HepG2 (cell line): ENCODE measurements around the gene B9D2. TPM values are rescaled to one million over a fixed set of nuclear protein-coding genes. Genes with fewer than 3 reads are reported as not detected.

Source experiments
- ADNP ChIP-seq: sonication (generic); formaldehyde crosslinking; IDR thresholded peaks from 2 replicates; pipeline ENCODE4 v1.4.0; 2020; ENCODE audit warnings: missing genetic modification reagents
- ATRX ChIP-seq: sonication (generic); formaldehyde crosslinking; IDR thresholded peaks from 2 replicates; pipeline ENCODE4 v1.4.0; 2020; ENCODE audit warnings: missing genetic modification reagents, borderline replicate concordance
- CEBPG ChIP-seq: IDR thresholded peaks from 2 replicates; pipeline ENCODE4 v1.6.1; 2016
- CHD2 ChIP-seq: IDR thresholded peaks from 2 replicates; pipeline ENCODE4 v1.6.1; 2011; ENCODE audit warnings: low read depth, low read length, improper control_type of control experiment
- KMT2B ChIP-seq: IDR thresholded peaks from 2 replicates; pipeline ENCODE4 v1.6.1; 2016; ENCODE audit warnings: missing genetic modification reagents, missing compliant biosample characterization
- MED8 ChIP-seq: sonication (generic); formaldehyde crosslinking; IDR thresholded peaks from 2 replicates; pipeline ENCODE4 v1.8.1; 2023; ENCODE audit warnings: mild to moderate bottlenecking, missing genetic modification reagents; ENCODE audit not compliant: insufficient replicate concordance
- NFKBIZ ChIP-seq: IDR thresholded peaks from 2 replicates; pipeline ENCODE4 v1.6.1; 2018; ENCODE audit warnings: missing genetic modification reagents, missing compliant biosample characterization
- NRL ChIP-seq: sonication (generic); formaldehyde crosslinking; IDR thresholded peaks from 2 replicates; pipeline ENCODE4 v1.5.0; 2020; ENCODE audit warnings: missing genetic modification reagents, mild to moderate bottlenecking, moderate library complexity, borderline replicate concordance
- YEATS2 ChIP-seq: sonication (generic); formaldehyde crosslinking; IDR thresholded peaks from 2 replicates; pipeline ENCODE4 v1.4.0; 2020; ENCODE audit warnings: missing genetic modification reagents, borderline replicate concordance
- ZNF101 ChIP-seq: sonication (generic); formaldehyde crosslinking; IDR thresholded peaks from 2 replicates; pipeline ENCODE4 v1.4.0; 2020; ENCODE audit warnings: mild to moderate bottlenecking, low read depth, missing genetic modification reagents, borderline replicate concordance
- ZNF3 ChIP-seq: IDR thresholded peaks from 2 replicates; pipeline ENCODE4 v1.7.0; 2017; ENCODE audit warnings: inconsistent platforms
- ZNF501 ChIP-seq: sonication (generic); formaldehyde crosslinking; IDR thresholded peaks from 2 replicates; pipeline ENCODE4 v1.5.1; 2020; ENCODE audit warnings: mild to moderate bottlenecking, moderate library complexity, missing genetic modification reagents
- ZNF558 ChIP-seq: sonication (generic); formaldehyde crosslinking; IDR thresholded peaks from 2 replicates; pipeline ENCODE4 v1.9.0; 2022; ENCODE audit warnings: mild to moderate bottlenecking, missing genetic modification reagents, borderline replicate concordance
- ZNF747 ChIP-seq: sonication (generic); formaldehyde crosslinking; IDR thresholded peaks from 2 replicates; pipeline ENCODE4 v1.8.1; 2023; ENCODE audit warnings: missing genetic modification reagents, mild to moderate bottlenecking, borderline replicate concordance
- ZNF776 ChIP-seq: sonication (generic); formaldehyde crosslinking; IDR thresholded peaks from 2 replicates; pipeline ENCODE4 v1.4.0; 2020; ENCODE audit warnings: mild to moderate bottlenecking, missing genetic modification reagents
- polyA plus RNA-seq, 8 experiments: library from polyadenylated mRNA; depleted of rRNA in 3 of 8; stranded (reverse) in 7 of 8; unstranded in 1 of 8; fragments of >200 nt; fragmentation: Illumina TruSeq in 4 of 8; extraction: Trizol in 4 of 8; gene quantifications; 2 replicates each; pipeline versions ENCODE4 v1.2.1 to v1.2.3, GENCODE V29; 2011 to 2016; ENCODE audit warnings: low read depth in 4 of 8, missing spikeins in 1 of 8, mixed read lengths in 1 of 8; ENCODE audit not compliant: insufficient read depth in 1 of 8
- total RNA-seq, 5 experiments: library from RNA; depleted of rRNA; stranded (reverse); fragments of >200 nt; fragmentation: Illumina TruSeq; extraction: Trizol; gene quantifications; 2 replicates each; pipeline ENCODE4 v1.2.3, GENCODE V29; 2016; ENCODE audit warnings: low read depth in 1 of 5
- TF ChIP-seq, protein P1 (sequence below): sonication (generic); formaldehyde crosslinking; IDR thresholded peaks from 2 replicates; pipeline ENCODE4 v1.4.0; 2020; ENCODE audit warnings: missing genetic modification reagents
- TF ChIP-seq, protein P2 (sequence below): sonication (generic); formaldehyde crosslinking; IDR thresholded peaks from 2 replicates; pipeline ENCODE4 v1.4.0; 2020; ENCODE audit warnings: missing genetic modification reagents, low read depth, mild to moderate bottlenecking, borderline replicate concordance
- TF ChIP-seq, protein P3 (sequence below): sonication (generic); formaldehyde crosslinking; IDR thresholded peaks from 2 replicates; pipeline ENCODE4 v1.8.0; 2022; ENCODE audit warnings: missing genetic modification reagents, mild to moderate bottlenecking, moderate library complexity, borderline replicate concordance
- TF ChIP-seq, protein P4 (sequence below): sonication (generic); formaldehyde crosslinking; IDR thresholded peaks from 2 replicates; pipeline ENCODE4 v1.4.0; 2020; ENCODE audit warnings: missing genetic modification reagents, borderline replicate concordance

The B9D2 gene
- total and polyA plus RNA-seq, 2 of the 13 experiments (the other 11 are each of a cell fraction or from before 2014, with no cell fraction given): 3.1 to 4.4 TPM

DNA sequence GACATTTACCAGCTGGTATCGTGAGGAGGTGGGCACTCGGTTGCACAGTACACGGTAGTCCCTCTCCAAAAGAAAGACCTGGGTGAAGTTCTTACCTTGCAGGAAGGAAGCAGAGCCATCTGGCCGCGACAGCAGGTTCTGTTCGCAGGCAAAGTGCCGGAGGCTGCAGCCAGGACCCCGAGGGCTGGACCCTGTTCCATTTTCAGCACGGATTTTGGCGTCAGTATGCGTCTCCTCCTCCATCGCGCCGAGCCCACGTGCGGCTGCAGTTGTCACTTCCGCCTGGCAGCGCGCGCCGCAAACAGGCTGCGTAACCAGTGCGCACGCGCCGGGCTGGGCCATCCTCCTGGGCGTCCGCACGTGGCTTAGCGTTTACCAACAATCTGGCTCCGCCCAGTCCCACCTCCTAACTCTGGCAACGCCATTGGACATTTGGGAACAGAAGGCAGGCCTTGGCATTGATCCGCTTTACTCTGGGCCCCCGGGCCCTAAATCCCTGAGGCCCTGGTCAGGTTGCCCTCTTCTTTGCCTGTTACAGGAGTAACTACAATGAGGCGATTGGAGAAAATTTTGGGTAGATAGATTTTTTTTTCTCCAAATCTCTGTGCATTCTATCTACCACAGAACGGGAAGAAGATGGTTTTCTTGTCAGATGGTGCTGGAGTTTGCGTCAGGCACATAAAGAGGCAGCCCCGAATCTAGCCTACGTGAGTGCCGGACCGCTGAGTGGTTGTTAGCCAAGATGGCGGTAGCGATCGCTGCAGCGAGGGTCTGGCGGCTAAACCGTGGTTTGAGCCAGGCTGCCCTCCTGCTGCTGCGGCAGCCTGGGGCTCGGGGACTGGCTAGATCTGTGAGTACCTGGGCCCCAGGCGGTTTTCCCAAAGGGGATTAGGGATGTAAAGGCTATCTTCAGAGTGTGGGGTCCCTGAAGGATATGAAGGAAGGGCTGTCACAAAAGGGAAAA, 33.4 kb upstream of the B9D2 start, which contains the start of the genes BCKDHA and EXOSC5 (continued):
- no peak for TF ChIP-seq ZNF101 (CRISPR knock-in tag)
- no peak for TF ChIP-seq ATRX (CRISPR knock-in tag)
- TF ChIP-seq CEBPG (CRISPR knock-in tag): peak; percentile 33
- TF ChIP-seq, protein P1, sequence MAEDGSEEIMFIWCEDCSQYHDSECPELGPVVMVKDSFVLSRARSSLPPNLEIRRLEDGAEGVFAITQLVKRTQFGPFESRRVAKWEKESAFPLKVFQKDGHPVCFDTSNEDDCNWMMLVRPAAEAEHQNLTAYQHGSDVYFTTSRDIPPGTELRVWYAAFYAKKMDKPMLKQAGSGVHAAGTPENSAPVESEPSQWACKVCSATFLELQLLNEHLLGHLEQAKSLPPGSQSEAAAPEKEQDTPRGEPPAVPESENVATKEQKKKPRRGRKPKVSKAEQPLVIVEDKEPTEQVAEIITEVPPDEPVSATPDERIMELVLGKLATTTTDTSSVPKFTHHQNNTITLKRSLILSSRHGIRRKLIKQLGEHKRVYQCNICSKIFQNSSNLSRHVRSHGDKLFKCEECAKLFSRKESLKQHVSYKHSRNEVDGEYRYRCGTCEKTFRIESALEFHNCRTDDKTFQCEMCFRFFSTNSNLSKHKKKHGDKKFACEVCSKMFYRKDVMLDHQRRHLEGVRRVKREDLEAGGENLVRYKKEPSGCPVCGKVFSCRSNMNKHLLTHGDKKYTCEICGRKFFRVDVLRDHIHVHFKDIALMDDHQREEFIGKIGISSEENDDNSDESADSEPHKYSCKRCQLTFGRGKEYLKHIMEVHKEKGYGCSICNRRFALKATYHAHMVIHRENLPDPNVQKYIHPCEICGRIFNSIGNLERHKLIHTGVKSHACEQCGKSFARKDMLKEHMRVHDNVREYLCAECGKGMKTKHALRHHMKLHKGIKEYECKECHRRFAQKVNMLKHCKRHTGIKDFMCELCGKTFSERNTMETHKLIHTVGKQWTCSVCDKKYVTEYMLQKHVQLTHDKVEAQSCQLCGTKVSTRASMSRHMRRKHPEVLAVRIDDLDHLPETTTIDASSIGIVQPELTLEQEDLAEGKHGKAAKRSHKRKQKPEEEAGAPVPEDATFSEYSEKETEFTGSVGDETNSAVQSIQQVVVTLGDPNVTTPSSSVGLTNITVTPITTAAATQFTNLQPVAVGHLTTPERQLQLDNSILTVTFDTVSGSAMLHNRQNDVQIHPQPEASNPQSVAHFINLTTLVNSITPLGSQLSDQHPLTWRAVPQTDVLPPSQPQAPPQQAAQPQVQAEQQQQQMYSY (CRISPR knock-in tag): peak; percentile 72; the same call in 1 of the 2 replicates
- TF ChIP-seq NRL (CRISPR knock-in tag): peak; percentile 33
- 0 out of 2 replicates have a peak, but pooled peaks have one; percentile 59 for TF ChIP-seq KMT2B (CRISPR knock-in tag)
- peak; percentile 93 for TF ChIP-seq YEATS2 (CRISPR knock-in tag)
- no peak for TF ChIP-seq ADNP (CRISPR knock-in tag)
- TF ChIP-seq NFKBIZ (CRISPR knock-in tag): peak; percentile 16; the same call in 1 of the 2 replicates
- peak; percentile 95 for TF ChIP-seq ZNF501 (CRISPR knock-in tag)
- TF ChIP-seq, protein P2, sequence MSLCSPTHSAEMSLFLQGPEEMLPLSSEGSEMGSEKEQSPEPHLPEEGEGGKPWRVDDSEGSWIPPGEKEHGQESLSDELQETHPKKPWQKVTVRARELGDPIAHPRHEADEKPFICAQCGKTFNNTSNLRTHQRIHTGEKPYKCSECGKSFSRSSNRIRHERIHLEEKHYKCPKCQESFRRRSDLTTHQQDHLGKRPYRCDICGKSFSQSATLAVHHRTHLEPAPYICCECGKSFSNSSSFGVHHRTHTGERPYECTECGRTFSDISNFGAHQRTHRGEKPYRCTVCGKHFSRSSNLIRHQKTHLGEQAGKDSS (CRISPR knock-in tag): no peak; the same call in 1 of the 2 replicates
- TF ChIP-seq, protein P3, sequence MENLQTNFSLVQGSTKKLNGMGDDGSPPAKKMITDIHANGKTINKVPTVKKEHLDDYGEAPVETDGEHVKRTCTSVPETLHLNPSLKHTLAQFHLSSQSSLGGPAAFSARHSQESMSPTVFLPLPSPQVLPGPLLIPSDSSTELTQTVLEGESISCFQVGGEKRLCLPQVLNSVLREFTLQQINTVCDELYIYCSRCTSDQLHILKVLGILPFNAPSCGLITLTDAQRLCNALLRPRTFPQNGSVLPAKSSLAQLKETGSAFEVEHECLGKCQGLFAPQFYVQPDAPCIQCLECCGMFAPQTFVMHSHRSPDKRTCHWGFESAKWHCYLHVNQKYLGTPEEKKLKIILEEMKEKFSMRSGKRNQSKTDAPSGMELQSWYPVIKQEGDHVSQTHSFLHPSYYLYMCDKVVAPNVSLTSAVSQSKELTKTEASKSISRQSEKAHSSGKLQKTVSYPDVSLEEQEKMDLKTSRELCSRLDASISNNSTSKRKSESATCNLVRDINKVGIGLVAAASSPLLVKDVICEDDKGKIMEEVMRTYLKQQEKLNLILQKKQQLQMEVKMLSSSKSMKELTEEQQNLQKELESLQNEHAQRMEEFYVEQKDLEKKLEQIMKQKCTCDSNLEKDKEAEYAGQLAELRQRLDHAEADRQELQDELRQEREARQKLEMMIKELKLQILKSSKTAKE: no peak
- no peak for TF ChIP-seq MED8 (CRISPR knock-in tag)
- TF ChIP-seq, protein P4, sequence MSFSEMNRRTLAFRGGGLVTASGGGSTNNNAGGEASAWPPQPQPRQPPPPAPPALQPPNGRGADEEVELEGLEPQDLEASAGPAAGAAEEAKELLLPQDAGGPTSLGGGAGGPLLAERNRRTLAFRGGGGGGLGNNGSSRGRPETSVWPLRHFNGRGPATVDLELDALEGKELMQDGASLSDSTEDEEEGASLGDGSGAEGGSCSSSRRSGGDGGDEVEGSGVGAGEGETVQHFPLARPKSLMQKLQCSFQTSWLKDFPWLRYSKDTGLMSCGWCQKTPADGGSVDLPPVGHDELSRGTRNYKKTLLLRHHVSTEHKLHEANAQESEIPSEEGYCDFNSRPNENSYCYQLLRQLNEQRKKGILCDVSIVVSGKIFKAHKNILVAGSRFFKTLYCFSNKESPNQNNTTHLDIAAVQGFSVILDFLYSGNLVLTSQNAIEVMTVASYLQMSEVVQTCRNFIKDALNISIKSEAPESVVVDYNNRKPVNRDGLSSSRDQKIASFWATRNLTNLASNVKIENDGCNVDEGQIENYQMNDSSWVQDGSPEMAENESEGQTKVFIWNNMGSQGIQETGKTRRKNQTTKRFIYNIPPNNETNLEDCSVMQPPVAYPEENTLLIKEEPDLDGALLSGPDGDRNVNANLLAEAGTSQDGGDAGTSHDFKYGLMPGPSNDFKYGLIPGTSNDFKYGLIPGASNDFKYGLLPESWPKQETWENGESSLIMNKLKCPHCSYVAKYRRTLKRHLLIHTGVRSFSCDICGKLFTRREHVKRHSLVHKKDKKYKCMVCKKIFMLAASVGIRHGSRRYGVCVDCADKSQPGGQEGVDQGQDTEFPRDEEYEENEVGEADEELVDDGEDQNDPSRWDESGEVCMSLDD (CRISPR knock-in tag): peak; percentile 60; the same call in 1 of the 2 replicates
- TF ChIP-seq ZNF558 (CRISPR knock-in tag): no peak
- no peak for TF ChIP-seq ZNF3 (CRISPR knock-in tag)
- no peak for TF ChIP-seq CHD2
- TF ChIP-seq ZNF776 (CRISPR knock-in tag): no peak
- 0 out of 2 replicates have a peak, but pooled peaks have one; percentile 14 for TF ChIP-seq ZNF747 (CRISPR knock-in tag)
